Measurements from ENCODE around the gene IRX4.

The IRX4 gene

GRCh38 chr5:1885404-1885755 is 2.7 kb upstream of the IRX4 start:
- Histone ChIP-seq H3K79me2 (ENCODE audit: low read length) (no peaks in the 10 kb centered on the region), H4K20me1 (ENCODE audit: insufficient read depth, low read length) (no peaks in the 10 kb centered on the region), H3K4me1 (ENCODE audit: low read length) (no peaks in the 10 kb centered on the region), H3K27ac (ENCODE audit: low read length) (no peak overlapping the region), H3F3A (ENCODE audit: insufficient read depth, low read length) (no peaks in the 10 kb centered on the region), H3K9ac (ENCODE audit: low read length) (no peak overlapping the region), H3K4me3 (ENCODE audit: low read length) (no peak overlapping the region), H3K36me3 (replicated peaks; ENCODE audit: insufficient read depth, low read length) (no peaks in the 10 kb centered on the region), H2AFZ (ENCODE audit: low read length) (no peak overlapping the region), H3K9me2 (replicated peaks; ENCODE audit: insufficient read depth, low read length) (no peaks in the 10 kb centered on the region), H3K9me3 (replicated peaks; ENCODE audit: insufficient read depth, low read length) (no peaks in the 10 kb centered on the region), H3K27me3 (replicated peaks; ENCODE audit: insufficient read depth, low read length) (peaks cover 13% of the 10 kb centered on the region; the same call in 1 of the 2 replicates), H3K4me2 (ENCODE audit: low read depth, low read length) (no peak overlapping the region)
- TF ChIP-seq EZH2phosphoT487 (IDR thresholded peaks at IDR 0.05; ENCODE audit: low read length) (no peak), CTCF (IDR thresholded peaks at IDR 0.05; ENCODE audit: low read length) (no peak), EZH2 (optimal IDR thresholded peaks at IDR 0.05; ENCODE audit: low read depth, low read length) (no peak)
- no peak for DNase-seq

GRCh38 chr5:1884678-1885403 is 2.1 kb upstream of the IRX4 start:
- H3K9me2 ChIP-seq (replicated peaks; ENCODE audit: insufficient read depth, low read length) = no peaks in the 10 kb centered on the region
- no peak overlapping the region for H2AFZ ChIP-seq (ENCODE audit: low read length)
- no peaks in the 10 kb centered on the region for H3K79me2 ChIP-seq (ENCODE audit: low read length)
- TF ChIP-seq EZH2 (optimal IDR thresholded peaks at IDR 0.05; ENCODE audit: low read depth, low read length) = no peak
- TF ChIP-seq EZH2phosphoT487 (IDR thresholded peaks at IDR 0.05; ENCODE audit: low read length) = no peak
- no peak for TF ChIP-seq CTCF (IDR thresholded peaks at IDR 0.05; ENCODE audit: low read length)
- no peaks in the 10 kb centered on the region for H3K36me3 ChIP-seq (replicated peaks; ENCODE audit: insufficient read depth, low read length)
- no peak overlapping the region for H3K4me3 ChIP-seq (ENCODE audit: low read length)
- H3K27me3 ChIP-seq (replicated peaks; ENCODE audit: insufficient read depth, low read length) = peaks cover 13% of the 10 kb centered on the region; the same call in 1 of the 2 replicates
- H3K9ac ChIP-seq (ENCODE audit: low read length) = no peak overlapping the region
- no peak overlapping the region for H3K27ac ChIP-seq (ENCODE audit: low read length)
- no peaks in the 10 kb centered on the region for H3K9me3 ChIP-seq (replicated peaks; ENCODE audit: insufficient read depth, low read length)
- no peaks in the 10 kb centered on the region for H3K4me1 ChIP-seq (ENCODE audit: low read length)
- H4K20me1 ChIP-seq (ENCODE audit: insufficient read depth, low read length) = no peaks in the 10 kb centered on the region
- no peaks in the 10 kb centered on the region for H3F3A ChIP-seq (ENCODE audit: insufficient read depth, low read length)
- no peak for DNase-seq
- no peak overlapping the region for H3K4me2 ChIP-seq (ENCODE audit: low read depth, low read length)

- Histone ChIP-seq H3K27me3 (replicated peaks; ENCODE audit: insufficient read depth, low read length) (peaks cover 13% of the 10 kb centered on the region; the same call in 1 of the 2 replicates), H3K4me1 (ENCODE audit: low read length) (no peaks in the 10 kb centered on the region), H3K4me2 (ENCODE audit: low read depth, low read length) (no peak overlapping the region), H3K4me3 (ENCODE audit: low read length) (no peak overlapping the region), H3K9ac (ENCODE audit: low read length) (no peak overlapping the region), H3F3A (ENCODE audit: insufficient read depth, low read length) (no peaks in the 10 kb centered on the region), H2AFZ (ENCODE audit: low read length) (no peak overlapping the region), H3K27ac (ENCODE audit: low read length) (no peak overlapping the region), H4K20me1 (ENCODE audit: insufficient read depth, low read length) (no peaks in the 10 kb centered on the region), H3K36me3 (replicated peaks; ENCODE audit: insufficient read depth, low read length) (no peaks in the 10 kb centered on the region), H3K79me2 (ENCODE audit: low read length) (no peaks in the 10 kb centered on the region), H3K9me2 (replicated peaks; ENCODE audit: insufficient read depth, low read length) (no peaks in the 10 kb centered on the region), H3K9me3 (replicated peaks; ENCODE audit: insufficient read depth, low read length) (no peaks in the 10 kb centered on the region)
- no peak for TF ChIP-seq CTCF (IDR thresholded peaks at IDR 0.05; ENCODE audit: low read length)
- TF ChIP-seq EZH2 (optimal IDR thresholded peaks at IDR 0.05; ENCODE audit: low read depth, low read length) = no peak
- TF ChIP-seq EZH2phosphoT487 (IDR thresholded peaks at IDR 0.05; ENCODE audit: low read length) = no peak
- DNase-seq = no peak
Observed at GRCh38 chr5:1883925-1884677, 1.4 kb upstream of the IRX4 start.

All from MM.1S (cell line).